Measurements from ENCODE around the gene NIPSNAP3A.
A peak's percentile ranks its signal among the peaks of the same experiment; 100 is the strongest.

Gene NIPSNAP3A

DNA sequence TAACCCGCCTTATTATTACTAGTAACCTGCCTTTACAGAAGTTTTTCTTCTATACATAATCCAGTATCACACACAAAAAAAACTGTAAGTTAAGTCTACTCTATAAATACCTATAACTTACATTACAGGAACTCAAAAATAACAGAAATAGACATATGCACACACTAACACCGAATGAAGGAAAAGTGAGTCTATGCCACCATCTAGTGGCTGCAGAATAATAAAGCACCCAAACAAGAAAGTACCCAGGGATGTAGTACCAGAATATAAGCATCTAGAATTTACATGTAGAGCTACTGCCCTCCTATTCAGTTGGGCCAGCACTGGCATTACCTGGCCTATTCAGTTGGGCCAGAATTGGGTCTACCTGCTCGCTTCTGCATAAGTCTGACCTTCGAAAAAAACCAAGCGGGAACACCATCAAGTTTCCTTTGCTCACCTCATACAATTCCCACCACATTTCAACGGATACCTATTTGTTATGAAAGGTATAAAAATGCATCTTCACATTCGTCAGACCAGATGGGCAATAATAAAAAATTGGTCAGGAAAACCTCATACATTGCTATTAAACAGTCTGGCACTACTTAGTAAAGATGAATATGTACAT, 4.0 kb upstream of the NIPSNAP3A start:
- peak; percentile 39 for DNase-seq (ENCODE audit: extremely low read depth, low read depth)
- TF ChIP-seq, protein P1, sequence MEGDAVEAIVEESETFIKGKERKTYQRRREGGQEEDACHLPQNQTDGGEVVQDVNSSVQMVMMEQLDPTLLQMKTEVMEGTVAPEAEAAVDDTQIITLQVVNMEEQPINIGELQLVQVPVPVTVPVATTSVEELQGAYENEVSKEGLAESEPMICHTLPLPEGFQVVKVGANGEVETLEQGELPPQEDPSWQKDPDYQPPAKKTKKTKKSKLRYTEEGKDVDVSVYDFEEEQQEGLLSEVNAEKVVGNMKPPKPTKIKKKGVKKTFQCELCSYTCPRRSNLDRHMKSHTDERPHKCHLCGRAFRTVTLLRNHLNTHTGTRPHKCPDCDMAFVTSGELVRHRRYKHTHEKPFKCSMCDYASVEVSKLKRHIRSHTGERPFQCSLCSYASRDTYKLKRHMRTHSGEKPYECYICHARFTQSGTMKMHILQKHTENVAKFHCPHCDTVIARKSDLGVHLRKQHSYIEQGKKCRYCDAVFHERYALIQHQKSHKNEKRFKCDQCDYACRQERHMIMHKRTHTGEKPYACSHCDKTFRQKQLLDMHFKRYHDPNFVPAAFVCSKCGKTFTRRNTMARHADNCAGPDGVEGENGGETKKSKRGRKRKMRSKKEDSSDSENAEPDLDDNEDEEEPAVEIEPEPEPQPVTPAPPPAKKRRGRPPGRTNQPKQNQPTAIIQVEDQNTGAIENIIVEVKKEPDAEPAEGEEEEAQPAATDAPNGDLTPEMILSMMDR (IDR thresholded peaks at IDR 0.05; ENCODE audit: low read depth, low read length) = peak; percentile 66

GRCh38 chr9:104745852-104746251, 1.6 kb upstream of the NIPSNAP3A start:
- no peak for DNase-seq (ENCODE audit: extremely low read depth, low read depth)
- TF ChIP-seq, protein P1 (IDR thresholded peaks at IDR 0.05; ENCODE audit: low read depth, low read length) = no peak

DNA sequence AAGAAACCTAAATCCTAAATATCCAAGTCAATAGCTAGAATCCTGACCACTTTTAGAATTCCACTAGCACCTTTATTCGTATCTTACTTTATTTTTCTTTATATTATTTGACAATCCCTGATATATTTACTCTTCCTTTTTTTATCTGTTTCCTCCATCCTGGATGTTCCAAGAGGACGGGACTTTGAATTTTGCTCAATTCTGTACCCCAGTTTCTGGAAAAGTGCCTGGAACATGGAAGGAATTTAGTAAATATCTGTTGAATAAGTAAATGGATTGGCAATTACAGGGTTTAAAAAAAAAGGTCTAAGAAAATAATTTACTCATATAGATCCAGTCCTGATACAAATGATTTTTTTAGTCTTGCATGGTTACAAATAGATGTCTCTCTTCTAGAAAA, 1.2 kb upstream of the NIPSNAP3A start:
- TF ChIP-seq, protein P1 (IDR thresholded peaks at IDR 0.05; ENCODE audit: low read depth, low read length) = no peak
- no peak for DNase-seq (ENCODE audit: extremely low read depth, low read depth)

DNA sequence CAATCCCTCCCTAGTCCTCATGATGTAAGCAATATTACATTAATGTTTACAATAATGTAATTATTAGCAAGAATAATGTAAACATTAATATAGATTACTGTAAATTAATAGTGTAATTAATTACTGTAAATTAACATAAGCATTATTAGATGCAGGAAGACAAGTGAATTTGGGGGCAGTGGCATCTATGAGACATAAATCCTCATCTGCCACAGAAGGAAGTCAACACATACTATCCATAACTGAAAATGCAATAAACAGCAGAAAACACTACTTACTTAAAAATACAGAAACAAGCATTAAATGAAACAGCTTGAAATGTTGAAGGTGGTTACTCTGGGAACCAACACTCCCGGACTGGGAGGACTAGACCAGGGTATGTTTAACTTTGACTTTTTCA, 685 bp upstream of the NIPSNAP3A start:
- no peak for DNase-seq (ENCODE audit: extremely low read depth, low read depth)
- TF ChIP-seq, protein P1 (IDR thresholded peaks at IDR 0.05; ENCODE audit: low read depth, low read length) = no peak

DNA sequence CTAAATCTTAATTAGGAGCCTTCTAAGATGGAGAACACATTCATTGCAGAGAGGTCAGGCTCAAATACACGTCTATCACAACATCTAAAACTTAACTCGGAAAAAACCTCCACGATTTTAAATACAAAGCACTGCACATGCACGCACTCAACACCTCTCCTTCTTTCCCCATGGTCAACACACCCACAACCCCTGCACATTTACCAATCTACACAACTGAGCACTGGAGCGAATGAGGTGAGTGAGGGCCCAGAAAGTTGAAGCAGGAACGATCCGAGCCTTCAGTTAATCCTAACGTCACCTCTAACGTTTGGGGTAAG, 278 bp upstream of the NIPSNAP3A start:
- TF ChIP-seq, protein P1 (IDR thresholded peaks at IDR 0.05; ENCODE audit: low read depth, low read length) = no peak
- DNase-seq (ENCODE audit: extremely low read depth, low read depth) = no peak

GRCh38 chr9:104748359-104749031, 1.0 kb downstream of the NIPSNAP3A start:
- no peak for DNase-seq (ENCODE audit: extremely low read depth, low read depth)

DNA sequence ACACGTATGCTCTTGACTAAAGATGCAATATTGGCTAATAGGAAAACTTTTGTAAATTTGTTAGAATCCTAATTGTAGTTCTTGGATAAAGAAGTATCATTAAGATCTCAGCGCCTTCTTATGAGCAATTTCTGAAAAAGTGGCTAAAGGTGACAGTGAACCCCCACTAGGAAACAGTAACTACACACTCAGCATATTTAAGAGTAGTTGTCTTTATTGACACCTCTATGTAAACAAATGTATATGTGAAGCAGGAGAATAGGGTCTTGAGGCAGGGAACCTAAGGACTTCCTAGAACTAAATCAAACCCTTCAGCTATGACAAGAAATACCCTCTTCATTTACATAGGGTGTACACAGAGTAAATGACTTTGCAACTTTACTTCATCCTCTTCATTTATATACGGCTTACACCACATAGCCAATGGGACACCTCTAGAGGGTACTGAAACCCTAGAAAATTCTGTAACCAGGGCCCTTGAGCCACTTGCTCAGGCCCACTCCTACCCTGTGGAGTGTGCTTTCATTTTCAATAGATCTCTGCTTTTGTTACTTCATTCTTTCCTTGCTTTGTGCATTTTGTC, 2.8 kb downstream of the NIPSNAP3A start:
- TF ChIP-seq, protein P1 (IDR thresholded peaks at IDR 0.05; ENCODE audit: low read depth, low read length) = no peak
- DNase-seq (ENCODE audit: extremely low read depth, low read depth) = no peak

More at GRCh38 chr9:104748359-104749031, 1.0 kb downstream of the NIPSNAP3A start:
- TF ChIP-seq, protein P1 (IDR thresholded peaks at IDR 0.05; ENCODE audit: low read depth, low read length) = no peak

Measured in AG09319 (cell line).